CD4-positive, alpha-beta T cell (primary cell): ENCODE data around the gene SPINT2. TPM values are rescaled to one million over a fixed set of nuclear protein-coding genes. Genes with fewer than 3 reads are reported as not detected.

Source experiments
- ATAC-seq: fragments of 200-7000 bp; cut with Tn5 transposase; one replicate; pipeline ENCODE4 v1.10.0; 2022; ENCODE audit warnings: mild to moderate bottlenecking; ENCODE audit not compliant: poor library complexity
- CTCF ChIA-PET: fragments of 350-600 bp; sonication (Branson Sonifier 250); formaldehyde crosslinking; loops from one replicate; lab custom pipeline; 2021; ENCODE audit warnings: antibody characterized with exemption, inconsistent platforms; lab: Charles Lee
- POLR2A ChIA-PET: fragments of 350-600 bp; sonication (Branson Sonifier 250); formaldehyde crosslinking; loops from one replicate; lab custom pipeline; 2021; ENCODE audit warnings: antibody characterized with exemption, inconsistent platforms; lab: Charles Lee
- DNase-seq, 14 experiments: peaks; one replicate each; pipeline ENCODE4 v3.0.0-alpha.2; 2013 to 2020; ENCODE audit warnings: mixed read lengths in 2 of 14
- H3K27ac ChIP-seq, 2 donors: one replicate each; pipeline versions ENCODE4 v1.5.1 to v1.7.0; 2013; ENCODE audit warnings: low read length in 2 of 2, low read depth in 1 of 2, mild to moderate bottlenecking in 1 of 2
- H3K27me3 ChIP-seq, 2 experiments: 1 replicate in 1 of 2; 2 replicates in 1 of 2; pipeline versions ENCODE4 v1.6.1 to v1.7.0; 2013; ENCODE audit warnings: low read length in 2 of 2, control low read depth in 1 of 2, mild to moderate bottlenecking in 1 of 2, moderate library complexity in 1 of 2; ENCODE audit not compliant: insufficient read depth in 2 of 2, control insufficient read depth in 1 of 2
- H3K36me3 ChIP-seq: one replicate; pipeline ENCODE4 v1.6.1; 2013; ENCODE audit warnings: low read length, control low read depth; ENCODE audit not compliant: insufficient read depth
- H3K4me1 ChIP-seq: one replicate; pipeline ENCODE4 v1.6.1; 2013; ENCODE audit warnings: low read length, control low read depth; ENCODE audit not compliant: insufficient read depth
- H3K4me3 ChIP-seq: one replicate; pipeline ENCODE4 v1.5.1; 2013; ENCODE audit warnings: mild to moderate bottlenecking, low read length, moderate library complexity
- H3K9me3 ChIP-seq, 2 experiments: 1 replicate in 1 of 2; 2 replicates in 1 of 2; pipeline versions ENCODE4 v1.6.1 to v1.7.0; 2013; ENCODE audit warnings: low read length in 2 of 2, mild to moderate bottlenecking in 2 of 2, control low read depth in 1 of 2, moderate library complexity in 1 of 2; ENCODE audit not compliant: control insufficient read depth in 1 of 2, insufficient read depth in 1 of 2
- H3K27ac Mint-ChIP-seq: one replicate; pipeline ENCODE4 v1.8.0; 2020; ENCODE audit warnings: mixed read lengths
- H3K27me3 Mint-ChIP-seq: one replicate; pipeline ENCODE4 v1.8.0; 2021; ENCODE audit warnings: mixed read lengths
- H3K36me3 Mint-ChIP-seq: one replicate; pipeline ENCODE4 v1.8.0; 2021; ENCODE audit warnings: low read depth, mixed read lengths
- H3K4me1 Mint-ChIP-seq: one replicate; pipeline ENCODE4 v1.8.0; 2021; ENCODE audit warnings: low read depth, mixed read lengths
- H3K4me3 Mint-ChIP-seq: one replicate; pipeline ENCODE4 v1.8.0; 2020; ENCODE audit warnings: mild to moderate bottlenecking, mixed read lengths
- H3K9me3 Mint-ChIP-seq: one replicate; pipeline ENCODE4 v1.8.0; 2020; ENCODE audit warnings: mixed read lengths
- CTCF ChIP-seq: fragments of 200-600 bp; IDR thresholded peaks from one replicate; pipeline ENCODE4 v1.8.0; 2022; ENCODE audit warnings: antibody characterized with exemption, mild to moderate bottlenecking
- intact Hi-C, 2 experiments: fragments of 100-400 bp; cut with DNase I in 1 of 2; cut with micrococcal nuclease in 1 of 2; formaldehyde crosslinking; loops; one replicate each; pipeline versions ENCODE4 v1.15.1 to v1.9.0; 2023 to 2025; cut with DNase I, micrococcal nuclease
- total RNA-seq, 174 experiments: library from RNA in 2 of 174; stranded (reverse) in 2 of 174; gene quantifications; one replicate each; pipeline ENCODE4 v1.2.3 and lab custom pipeline; 2021 to 2026

Gene SPINT2
- total RNA-seq, 2 experiments from 2014 or later = 25.4 to 26.5 TPM

- POLR2A ChIA-PET = no interaction called here
- peaks cover 16% of the 10 kb centered on the region for H3K4me1 Mint-ChIP-seq
- H3K9me3 ChIP-seq = no peaks in the 10 kb centered on the region
- H3K4me3 Mint-ChIP-seq = no peak overlapping the region
- H3K4me1 ChIP-seq = no peaks in the 10 kb centered on the region
- no peaks in the 10 kb centered on the region for H3K36me3 ChIP-seq
- no peaks in the 10 kb centered on the region for H3K9me3 Mint-ChIP-seq
- TF ChIP-seq CTCF = no peak
- DNase-seq (no peak), ATAC-seq (no peak)
- H3K27ac Mint-ChIP-seq = no peak overlapping the region
- no peaks in the 10 kb centered on the region for H3K27me3 Mint-ChIP-seq
- CTCF ChIA-PET = interaction anchor here (0.6 kb wide), 1 partner anchor 726 kb away, joined by 3 read pairs; no protein-coding TSS in a partner anchor
- no peak overlapping the region for H3K4me3 ChIP-seq
- H3K36me3 Mint-ChIP-seq = peaks cover 7% of the 10 kb centered on the region
- no peaks in the 10 kb centered on the region for H3K27me3 ChIP-seq
- H3K27ac ChIP-seq = no peak overlapping the region
- intact Hi-C loops = no loop called here
Observed at GRCh38 chr19:38277969-38278680, 13.8 kb downstream of the SPINT2 start.

DNA sequence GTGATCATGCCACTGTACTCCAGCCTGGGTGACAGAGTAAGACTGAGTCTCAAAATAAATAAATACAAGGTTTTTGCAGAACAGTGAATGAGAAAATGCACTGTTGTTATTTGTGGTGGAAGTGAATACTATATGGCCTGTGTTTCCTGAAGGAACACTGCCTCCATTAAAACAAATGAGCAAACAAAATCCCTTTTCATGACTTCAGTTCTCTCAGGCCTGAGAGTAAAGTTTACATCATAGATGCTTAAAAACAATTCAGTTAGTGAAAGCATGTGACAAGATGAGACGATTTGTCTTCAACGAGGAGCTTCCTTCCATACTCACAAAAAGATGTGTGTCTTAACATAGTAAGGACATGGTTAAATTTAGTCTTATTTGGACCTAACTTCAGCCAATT, 14.4 kb downstream of the SPINT2 start:
- H3K9me3 ChIP-seq = no peaks in the 10 kb centered on the region
- Mint-ChIP-seq H3K36me3 (peaks cover 7% of the 10 kb centered on the region), H3K27me3 (no peaks in the 10 kb centered on the region), H3K27ac (no peak overlapping the region), H3K9me3 (no peaks in the 10 kb centered on the region), H3K4me3 (no peak overlapping the region), H3K4me1 (peaks cover 13% of the 10 kb centered on the region)
- ChIA-PET CTCF (no interaction called here), POLR2A (no interaction called here)
- no peaks in the 10 kb centered on the region for H3K4me1 ChIP-seq
- ATAC-seq (no peak), DNase-seq (no peak)
- no peaks in the 10 kb centered on the region for H3K27me3 ChIP-seq
- TF ChIP-seq CTCF = no peak
- H3K36me3 ChIP-seq = no peaks in the 10 kb centered on the region
- H3K4me3 ChIP-seq = no peak overlapping the region
- intact Hi-C loops = no loop called here
- H3K27ac ChIP-seq = no peak overlapping the region

GRCh38 chr19:38280030-38280921, 15.9 kb downstream of the SPINT2 start:
- H3K27me3 Mint-ChIP-seq = no peaks in the 10 kb centered on the region
- H3K36me3 ChIP-seq = no peaks in the 10 kb centered on the region
- intact Hi-C loops = no loop called here
- H3K9me3 Mint-ChIP-seq = no peaks in the 10 kb centered on the region
- DNase-seq = no peak
- no peak overlapping the region for H3K27ac ChIP-seq
- no peak overlapping the region for H3K4me3 ChIP-seq
- ChIA-PET POLR2A (no interaction called here), CTCF (no interaction called here)
- H3K4me1 ChIP-seq = no peaks in the 10 kb centered on the region
- no peak for ATAC-seq
- peaks cover 13% of the 10 kb centered on the region for H3K4me1 Mint-ChIP-seq
- H3K9me3 ChIP-seq = no peaks in the 10 kb centered on the region
- TF ChIP-seq CTCF = no peak
- H3K36me3 Mint-ChIP-seq = peaks cover 11% of the 10 kb centered on the region
- H3K27ac Mint-ChIP-seq = no peak overlapping the region
- no peaks in the 10 kb centered on the region for H3K27me3 ChIP-seq
- no peak overlapping the region for H3K4me3 Mint-ChIP-seq
